IPS DF 19.7 (cell line): ENCODE results near the gene MLPH.

Experiments
- DNase-seq: peaks from one replicate; pipeline ENCODE4 v3.0.0-alpha.2; 2013; ENCODE audit warnings: low read depth, low spot score

Gene MLPH

DNA sequence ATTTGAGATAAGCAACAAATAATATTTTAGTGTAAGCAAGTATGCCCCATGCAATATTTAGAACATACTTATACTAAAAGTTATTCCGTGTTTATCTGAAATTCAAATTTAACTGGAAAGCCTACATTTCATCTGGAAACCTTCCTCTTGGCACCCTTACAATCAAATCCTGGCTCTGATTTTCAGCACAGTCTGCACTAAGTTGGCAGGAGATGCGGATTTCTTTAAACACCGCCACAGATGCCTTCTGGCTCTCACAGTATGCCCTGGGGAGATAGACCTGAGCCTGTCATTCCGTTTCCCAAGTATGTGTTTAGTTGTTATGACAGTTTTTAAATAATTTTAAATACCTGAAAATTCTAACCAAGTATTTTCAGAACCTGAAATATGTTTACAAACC lies 7.3 kb upstream of the MLPH start:
- no peak for DNase-seq

DNA sequence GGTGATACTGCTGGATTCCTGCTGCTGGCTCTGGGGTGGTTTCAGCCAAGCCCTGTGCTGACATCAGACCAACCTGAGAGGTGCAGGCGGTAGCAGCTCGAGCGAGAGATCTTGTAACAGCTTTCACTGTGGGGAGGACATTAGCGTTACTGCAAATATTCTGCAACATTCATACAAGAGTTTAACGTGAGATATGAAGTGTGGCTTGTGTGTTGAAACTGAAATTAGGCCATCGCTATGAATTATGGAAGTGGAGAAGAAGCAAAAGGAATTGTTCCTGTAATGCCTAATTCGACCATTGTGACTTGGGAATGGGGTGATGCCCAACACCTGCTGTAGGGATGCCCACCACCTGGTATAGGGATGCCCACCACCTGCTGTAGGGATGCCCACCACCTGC lies 6.5 kb upstream of the MLPH start:
- DNase-seq, result no peak

DNA sequence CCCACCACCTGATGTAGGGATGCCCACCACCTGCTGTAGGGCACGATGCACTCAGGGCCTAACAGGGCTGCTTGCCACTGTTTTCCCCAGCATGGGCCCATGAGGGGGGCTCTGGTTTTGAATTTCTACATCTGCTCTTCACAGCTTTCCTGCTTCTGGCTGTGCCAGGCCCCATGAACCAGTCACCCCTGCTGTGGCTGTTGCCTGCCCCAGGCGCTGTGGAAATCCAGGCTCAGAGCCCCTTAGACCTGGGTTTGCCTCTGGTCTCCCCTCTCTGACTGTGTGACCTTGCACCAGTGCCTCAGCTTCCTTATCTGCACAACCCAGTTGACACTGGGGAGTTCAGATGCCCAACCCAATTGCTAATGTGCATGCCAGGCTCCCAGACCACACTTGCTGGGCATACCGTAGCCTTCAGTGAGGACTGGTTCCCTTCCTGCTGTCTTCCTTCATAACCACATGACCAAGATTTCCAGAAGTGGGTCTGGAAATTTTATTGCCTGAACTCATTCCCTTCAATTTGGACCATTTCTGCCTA lies 6.0 kb upstream of the MLPH start:
- DNase-seq, result no peak

DNA sequence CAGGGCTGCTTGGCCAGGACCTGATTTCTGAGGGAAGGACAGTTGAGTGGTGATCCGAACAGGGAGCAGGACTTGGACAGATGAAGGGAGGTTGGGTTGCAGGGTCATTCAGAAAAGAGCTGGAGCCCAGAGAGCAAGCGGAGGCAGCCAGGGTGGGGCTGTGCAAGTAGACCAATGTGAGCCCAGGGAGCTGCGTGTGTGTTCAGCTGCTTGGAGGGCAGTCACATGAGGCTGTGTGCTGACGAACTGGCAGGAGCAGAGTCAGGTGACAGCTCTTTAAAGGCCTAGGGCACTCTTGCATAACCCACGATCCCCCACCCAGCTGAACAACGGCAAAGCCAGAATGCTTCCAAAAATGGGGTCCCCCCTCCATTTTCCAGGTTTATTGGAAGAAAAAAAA lies 4.6 kb upstream of the MLPH start:
- no peak for DNase-seq

DNA sequence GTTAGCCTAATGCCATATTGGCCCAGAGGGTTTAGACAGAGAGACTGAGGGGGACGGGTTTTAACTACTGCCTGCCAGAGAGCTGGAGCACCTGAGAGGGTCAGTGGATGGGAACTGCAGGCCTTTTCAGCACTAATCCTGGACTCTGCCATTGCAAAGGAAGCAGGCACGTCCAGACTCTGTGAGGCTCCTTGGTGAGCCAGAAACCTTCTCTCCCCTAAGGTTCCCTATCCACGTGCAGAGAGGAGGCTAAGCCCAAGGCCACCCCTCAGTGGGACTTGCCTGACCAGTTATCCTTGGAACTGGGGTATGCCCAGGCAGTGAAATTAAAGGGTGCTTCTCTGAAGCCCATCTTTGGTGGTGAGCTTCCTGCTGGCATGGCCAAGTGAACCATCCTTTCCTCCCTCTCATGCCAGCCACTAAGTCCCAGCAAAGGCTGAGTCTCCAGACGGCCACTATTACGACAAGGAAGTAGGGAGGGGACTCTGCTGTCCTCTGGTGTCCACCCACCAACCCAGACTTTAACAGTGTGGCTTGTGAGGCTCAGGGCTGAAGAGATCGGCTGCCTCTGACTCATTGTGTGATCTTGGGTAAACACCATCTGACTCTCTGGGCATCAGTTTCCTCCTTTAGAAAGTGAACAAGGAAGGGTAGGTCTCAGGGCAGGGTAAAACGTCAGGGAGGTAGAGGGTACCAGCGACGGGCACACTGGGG lies 3.9 kb upstream of the MLPH start:
- DNase-seq, result no peak

DNA sequence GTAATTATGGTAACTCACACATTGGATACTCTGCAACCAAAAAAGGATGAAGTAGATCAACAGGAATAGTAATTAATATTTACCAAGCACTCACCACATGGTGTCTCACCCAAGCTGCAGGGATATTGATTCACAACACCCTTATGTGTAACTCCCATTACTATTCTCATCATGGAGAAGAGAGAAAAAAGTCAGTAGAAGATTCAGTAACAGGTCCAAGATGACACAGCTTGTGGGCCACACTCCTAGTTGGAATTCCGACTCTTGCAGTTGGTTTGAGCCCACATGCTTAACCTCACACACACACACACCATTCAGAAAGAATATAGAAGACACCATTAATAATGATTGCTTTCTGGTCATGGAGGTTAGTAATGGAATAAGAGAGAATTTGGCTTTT lies 1.7 kb upstream of the MLPH start:
- DNase-seq, result no peak

DNA sequence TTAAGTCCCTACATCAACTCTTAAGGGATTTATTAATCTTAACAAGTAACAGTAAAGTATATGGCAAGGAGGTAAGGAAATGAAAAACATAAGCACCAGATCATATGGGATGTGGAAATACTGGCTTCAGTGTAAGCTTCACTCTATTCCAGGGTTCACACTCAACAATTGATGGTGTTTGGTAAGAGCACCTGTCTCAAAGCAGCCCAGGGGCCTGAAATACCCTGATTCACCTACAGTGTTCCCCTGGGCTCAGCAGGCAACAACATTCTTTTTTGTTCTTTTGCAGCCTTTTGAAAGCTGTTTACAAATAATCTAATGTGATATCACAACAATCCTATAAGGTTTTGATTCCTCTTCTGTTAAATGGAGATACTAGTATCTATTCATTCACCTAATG lies 1.2 kb upstream of the MLPH start:
- DNase-seq, result no peak

DNA sequence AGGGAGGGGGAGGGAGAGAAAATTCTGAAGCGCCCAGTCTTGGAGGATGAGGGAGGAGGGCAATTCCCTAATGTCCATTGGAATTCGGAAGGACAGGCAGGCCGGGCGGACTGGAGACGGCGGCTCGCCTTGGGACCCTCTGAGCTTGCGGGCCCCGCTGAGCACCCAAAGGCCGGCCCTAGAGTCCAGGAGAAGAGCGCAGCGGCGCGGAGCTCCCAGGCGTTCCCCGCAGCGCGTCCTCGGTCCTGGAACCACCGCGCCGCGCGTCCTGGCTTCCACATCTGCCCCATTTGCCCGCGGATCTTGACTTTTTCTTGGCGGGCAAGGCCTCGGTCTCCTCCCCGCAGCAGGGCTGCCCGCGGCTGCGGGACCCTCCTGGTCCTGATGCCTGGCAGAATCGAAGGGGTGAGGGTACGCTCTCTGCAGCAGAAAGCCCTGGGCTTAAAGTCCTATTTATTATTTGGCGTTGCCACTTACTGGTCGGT lies 675 bp upstream of the MLPH start:
- no peak for DNase-seq

DNA sequence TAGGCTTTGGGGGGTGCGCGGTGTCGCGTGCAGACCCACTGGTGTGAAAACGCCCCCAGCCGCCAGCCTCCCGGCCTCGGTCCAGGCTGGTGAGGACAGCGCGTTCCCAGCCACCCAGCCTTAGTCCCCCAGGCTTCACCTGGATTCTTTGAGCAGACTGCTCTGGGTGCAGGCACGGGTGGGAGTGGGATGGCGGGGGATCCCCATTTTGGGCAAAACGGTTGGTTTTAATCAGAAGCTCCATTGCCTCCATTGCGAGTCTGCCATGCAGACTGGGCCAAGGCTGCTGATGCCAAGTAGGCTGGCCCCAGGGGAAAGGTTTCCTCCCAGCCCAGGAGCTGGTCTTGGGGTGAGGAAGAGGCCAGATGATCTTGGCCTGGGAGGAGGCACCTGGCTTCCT lies 445 bp downstream of the MLPH start:
- no peak for DNase-seq

DNA sequence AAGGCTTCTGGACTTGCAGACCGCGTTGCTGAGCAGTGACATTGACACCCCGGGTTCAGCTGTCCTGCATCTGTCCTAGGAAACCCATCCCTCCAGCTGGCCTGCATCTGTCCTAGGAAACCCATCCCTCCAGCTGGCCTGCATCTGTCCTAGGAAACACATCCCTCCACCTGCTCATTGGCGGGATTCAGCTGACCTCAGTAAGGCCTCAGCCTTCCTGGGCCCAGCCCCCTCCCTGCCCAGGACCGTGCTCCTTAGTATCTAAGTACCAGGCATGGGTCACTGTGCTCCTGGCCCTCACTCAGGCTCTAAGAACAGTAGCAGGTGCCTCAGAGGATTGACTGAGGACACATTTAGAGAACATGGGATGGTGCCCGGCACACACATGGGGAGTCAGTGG lies 1.2 kb downstream of the MLPH start:
- no peak for DNase-seq

DNA sequence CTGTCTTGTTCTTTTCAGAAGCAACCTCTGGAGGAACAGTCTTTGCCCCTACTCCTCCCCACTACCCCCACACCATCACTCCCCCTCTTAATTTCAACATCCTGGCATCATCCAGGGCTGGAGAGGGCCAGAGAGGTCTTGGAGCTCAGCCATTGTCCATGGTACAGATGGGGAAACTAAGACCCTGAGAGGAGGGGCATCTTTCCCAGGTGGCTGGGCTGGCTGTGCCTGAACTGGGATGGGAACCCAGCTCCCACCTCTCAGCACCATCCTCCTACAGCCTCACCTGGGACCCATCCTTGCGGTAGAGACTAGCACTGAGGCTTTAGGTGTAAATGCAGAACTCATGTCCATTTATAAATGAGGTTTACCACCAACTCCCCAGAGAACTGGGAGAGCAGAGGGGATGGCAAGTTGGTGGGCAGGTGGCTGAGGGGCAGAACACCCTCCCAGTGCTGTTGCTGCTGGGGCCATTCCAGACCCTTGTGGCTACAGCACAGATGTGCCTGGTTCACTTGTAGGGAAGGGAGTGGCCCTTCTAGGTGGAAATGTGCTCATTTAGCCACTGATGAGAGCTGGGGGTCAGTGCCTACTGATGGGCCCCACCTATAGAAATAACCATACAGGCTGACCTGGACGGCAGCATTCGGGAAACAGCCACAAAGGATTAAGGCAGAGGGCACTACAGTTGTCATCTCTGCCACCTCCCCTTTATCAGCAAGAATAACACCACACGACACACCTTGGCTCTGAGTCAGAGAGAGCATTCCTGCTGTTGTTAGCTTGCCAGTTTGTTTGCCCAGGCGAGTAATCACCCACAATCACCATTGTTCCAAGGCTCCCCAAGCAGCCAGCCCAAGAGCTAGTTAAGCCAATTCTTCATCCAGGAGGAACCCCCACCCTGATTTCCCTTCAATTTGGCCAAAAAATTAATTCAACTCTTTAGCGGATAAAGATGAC lies 2.1 kb downstream of the MLPH start:
- DNase-seq, result no peak

DNA sequence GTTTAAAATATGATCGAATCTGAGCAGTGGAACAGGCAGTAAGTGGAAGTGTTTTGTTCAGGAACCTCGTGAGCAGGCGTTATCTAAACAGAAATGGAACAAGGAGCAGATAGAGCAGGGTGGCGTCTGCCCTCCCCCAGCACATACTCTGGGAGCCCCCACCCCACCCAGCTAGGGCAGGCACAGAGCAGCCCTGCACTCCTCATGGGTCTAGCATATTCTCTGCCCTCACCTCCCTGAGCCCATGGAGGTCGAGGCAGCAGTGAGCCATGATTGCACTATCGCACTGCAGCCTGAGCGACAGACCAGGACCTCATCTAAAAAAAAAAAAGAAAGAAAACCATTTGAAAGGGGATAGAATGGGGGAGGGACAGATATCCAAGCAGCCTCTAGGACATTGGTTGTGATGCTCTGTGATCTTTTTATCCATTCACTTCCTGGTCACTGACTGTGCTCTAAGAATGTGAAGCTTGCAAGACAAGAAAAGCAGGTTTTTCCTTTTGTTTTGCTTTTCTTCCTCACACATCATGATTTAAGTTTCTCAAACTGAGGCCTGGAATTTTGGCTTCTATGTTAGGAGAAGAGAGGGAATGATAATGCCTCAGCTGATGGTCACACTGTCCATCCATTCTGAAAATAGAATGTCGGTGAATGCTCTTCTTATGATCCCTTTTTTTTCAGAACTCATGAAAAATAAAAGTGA lies 3.1 kb downstream of the MLPH start:
- no peak for DNase-seq

DNA sequence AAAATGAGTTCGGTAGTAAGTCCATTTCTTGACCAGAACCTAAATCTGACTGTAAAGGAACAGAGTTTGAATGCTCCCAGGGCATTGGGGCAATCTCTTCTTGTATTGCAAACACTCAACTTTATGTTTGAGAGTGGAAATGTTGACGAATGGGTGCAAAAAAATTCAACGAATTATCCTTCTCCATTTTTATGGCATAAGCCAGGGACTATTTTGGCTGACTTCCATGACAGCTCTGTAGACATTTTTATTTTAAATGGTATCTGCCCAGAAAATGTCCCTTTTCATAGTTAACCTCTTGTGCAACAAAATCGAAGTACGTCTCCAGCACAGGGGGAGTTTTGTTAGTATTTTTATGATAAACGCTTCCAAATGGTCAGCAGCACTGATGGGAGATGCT lies 3.7 kb downstream of the MLPH start:
- DNase-seq, result no peak

DNA sequence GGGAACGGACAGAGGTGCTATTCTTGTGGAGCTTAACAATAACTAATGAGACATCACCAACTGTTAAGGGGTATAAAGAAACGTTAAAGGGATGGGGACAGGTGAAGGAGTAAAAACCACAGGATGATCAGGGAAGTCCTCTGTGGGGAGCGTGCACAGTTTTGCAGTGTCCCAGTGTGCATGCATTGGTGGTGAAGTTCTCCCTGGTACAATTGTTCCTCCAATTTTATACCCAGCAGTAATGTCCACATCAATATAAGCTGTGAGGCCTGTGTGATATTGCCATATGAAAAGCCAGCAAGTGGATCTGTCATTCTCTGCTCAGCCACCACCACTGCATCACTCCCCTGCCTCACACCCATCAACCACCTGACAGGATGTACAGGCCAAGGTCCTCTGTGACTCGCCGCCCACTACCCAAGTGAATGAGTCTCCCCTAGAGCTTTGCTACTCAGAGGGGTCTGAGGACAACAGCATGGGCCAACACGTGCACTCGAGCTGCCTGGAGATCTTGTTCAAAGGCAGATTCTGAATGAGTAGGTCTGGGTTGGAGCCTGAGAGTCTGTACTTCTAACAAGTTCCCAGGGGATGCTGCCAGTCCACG lies 4.6 kb downstream of the MLPH start:
- no peak for DNase-seq

DNA sequence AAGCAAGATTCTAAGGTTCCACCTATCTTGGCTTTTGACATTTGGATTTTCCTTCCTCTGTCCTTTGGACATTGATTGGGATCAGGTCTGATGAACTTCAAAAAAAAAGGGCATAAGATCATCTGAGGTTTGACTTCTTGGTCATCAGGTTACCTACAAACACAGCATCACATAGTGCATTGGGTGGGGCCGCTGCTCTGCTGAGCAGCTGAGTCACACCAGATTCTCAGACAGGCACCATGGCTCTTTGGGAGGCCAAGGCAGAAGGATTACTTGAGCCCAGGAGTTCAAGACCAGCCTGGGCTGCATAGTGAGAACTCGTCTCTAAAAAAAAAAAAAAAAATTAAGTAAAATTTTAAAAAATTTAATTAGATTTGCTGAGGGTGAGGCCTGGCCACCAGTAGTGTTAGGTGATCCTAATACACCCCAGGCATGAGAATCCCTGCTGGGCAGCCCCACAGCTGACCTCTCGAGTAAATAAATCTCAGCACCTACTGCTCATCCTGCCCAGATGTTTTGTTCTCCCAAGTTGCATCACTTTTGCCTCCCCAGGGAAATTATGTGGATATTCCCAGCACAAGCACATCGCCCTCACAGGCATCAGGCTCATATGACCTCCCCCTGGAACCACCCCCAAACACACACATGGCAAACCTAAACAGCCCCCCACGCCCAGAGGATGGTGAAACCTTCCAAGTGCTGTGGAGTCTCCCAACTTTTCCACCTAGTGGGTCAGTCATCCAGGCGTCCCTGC lies 5.3 kb downstream of the MLPH start:
- DNase-seq, result no peak

DNA sequence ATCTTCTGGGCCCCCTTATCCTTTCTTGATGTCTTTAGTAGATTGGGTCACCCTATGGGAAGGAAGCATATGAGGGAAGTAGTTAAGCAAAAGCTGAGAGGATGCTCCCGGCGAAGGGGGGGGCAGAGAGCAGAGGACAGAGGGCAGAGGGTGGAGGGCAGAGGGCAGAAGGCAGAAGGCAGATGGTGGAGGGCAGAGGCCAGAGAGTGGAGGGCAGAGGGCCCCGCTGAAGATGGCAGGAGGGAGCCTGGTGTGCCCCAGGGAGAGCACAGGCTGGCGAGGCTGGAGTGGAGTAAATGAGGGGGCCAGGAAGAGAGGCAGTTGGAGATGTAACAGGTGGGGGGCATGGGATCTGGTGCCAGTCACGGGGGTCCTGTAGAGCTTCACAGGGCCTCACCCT lies 7.0 kb downstream of the MLPH start:
- no peak for DNase-seq

DNA sequence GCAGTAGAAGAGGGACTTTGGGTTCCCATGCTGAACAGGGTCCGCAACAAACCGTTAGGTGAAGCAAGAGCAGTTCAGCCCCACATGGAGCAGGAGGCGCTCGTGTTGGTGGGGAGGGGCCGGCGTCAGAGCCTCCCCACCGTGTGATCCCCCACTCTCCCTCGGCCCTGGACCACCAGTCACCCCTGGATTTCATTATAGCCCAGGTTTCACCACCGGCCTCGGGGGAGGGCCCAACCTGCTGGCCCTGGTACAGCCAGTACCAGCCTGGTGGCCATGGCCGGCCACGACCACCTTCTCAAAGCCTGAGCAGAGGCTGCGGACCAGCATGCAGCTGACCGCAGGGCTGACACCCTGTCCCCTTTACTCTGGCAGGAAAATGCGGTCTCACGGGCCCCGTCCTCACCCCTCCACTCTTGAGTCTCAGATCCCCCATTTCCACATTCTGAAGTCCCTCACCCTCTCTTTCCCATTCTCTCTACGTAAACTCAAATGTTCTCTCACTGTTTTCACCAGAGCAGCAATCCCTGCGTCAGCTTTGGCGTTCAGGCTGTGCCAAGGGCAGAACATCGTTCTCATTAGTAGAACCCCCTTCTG lies 8.6 kb downstream of the MLPH start:
- DNase-seq, result no peak

DNA sequence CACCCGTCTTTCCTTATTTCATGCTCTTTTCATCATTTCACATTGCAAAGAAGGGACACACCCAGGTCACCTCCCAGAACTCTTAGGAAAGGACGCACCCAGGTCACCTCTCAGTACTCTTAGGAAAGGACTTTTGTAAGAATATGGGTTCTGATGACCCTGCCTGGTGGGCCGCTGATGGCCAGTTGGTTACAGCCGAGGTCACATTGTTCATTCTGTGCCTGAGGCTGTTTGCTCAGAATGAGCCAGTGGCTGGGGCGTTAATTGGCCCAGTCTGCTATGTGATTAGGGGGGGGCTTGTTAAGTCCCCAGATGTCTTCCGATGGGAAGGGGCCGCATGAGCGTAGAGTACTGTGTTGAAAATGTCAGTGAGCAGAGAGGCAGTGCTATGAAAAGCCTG lies 9.4 kb downstream of the MLPH start:
- no peak for DNase-seq

DNA sequence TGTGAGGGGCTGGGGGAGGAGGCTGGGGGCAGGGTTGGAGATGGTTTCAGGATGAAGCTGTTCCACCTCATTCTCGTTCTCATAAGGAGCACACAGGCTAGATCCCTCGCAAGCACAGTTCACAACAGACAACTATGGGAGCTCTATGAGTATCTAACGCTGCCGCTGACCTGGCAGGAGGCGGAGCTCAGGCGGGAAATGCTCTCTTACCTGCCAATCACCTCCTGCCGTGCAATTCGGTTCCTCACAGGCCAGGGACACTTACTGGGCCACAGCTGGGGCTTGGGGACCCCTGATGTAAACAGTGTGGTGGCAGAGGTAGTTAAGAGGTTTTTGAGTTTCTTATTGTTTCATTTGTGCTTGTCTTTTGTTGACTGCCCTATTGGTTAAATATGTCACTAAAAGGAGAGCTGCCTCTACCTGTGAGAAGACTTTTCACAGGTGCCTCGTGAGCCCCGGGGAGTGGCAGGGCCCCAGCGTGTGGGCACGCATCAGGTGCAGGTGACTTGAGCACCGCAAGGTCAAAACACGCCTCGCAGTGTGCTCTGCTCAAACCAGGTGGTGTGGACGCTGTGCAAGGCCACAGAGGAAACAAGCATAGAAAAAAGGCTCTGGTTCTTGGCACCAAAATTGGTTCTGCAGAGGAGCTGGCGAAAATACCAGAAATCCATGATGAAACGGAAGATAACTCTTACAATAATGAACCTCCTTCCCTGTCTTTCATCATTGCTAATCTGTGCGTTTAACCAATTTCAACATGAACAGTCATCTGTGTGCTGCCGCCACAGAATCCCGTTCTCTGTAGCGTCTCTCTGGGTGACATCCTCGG lies 10.2 kb downstream of the MLPH start:
- no peak for DNase-seq

DNA sequence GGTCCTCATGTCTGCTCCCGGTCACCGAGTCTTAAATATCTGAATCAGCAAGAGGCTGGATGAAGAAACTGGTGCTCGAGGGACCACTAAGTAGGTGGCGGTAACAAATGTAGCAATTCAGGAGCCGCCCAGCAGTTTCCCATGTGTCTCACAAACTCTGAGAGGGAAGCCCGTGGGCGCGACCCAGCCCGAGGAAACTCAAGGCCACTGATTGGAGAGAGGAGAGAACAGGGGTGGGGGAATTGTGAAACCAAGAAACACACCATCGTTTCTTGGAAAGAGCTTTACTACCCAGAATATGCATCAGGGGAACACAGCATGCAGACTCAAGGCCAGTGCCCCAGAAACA lies 10.8 kb downstream of the MLPH start:
- DNase-seq, result no peak
